Spleen (tissue), 7 donors: ENCODE data around the gene ATP2A1.

ENCODE experiments used
- POLR2A ChIP-seq, 3 donors: fragments of 450-650 bp; IDR thresholded peaks; one replicate each; pipeline ENCODE4 v1.5.1; 2017; ENCODE audit warnings: antibody characterized with exemption in 3 of 3, mild to moderate bottlenecking in 1 of 3
- TF ChIP-seq, protein P1 (sequence below), 11 experiments: fragments of 200-600 bp in 7 of 11; fragments of 450-650 bp in 4 of 11; sonication (generic) in 4 of 11; IDR thresholded peaks in 8 of 11; conservative IDR thresholded peaks in 3 of 11; 1 replicate in 7 of 11; 2 replicates in 4 of 11; pipeline versions ENCODE4 v1.4.0 to v1.8.0; 2016 to 2021; ENCODE audit warnings: antibody characterized with exemption in 11 of 11, inconsistent platforms in 4 of 11, mild to moderate bottlenecking in 1 of 11
- donor health status: DM: no; HTN: no; CAD: no; lungs with moderate emphysema.
- donor health status: DM: no; HTN: no; CAD: no.
- donor health status: DM: no; HTN: no; CAD: no.

DNA sequence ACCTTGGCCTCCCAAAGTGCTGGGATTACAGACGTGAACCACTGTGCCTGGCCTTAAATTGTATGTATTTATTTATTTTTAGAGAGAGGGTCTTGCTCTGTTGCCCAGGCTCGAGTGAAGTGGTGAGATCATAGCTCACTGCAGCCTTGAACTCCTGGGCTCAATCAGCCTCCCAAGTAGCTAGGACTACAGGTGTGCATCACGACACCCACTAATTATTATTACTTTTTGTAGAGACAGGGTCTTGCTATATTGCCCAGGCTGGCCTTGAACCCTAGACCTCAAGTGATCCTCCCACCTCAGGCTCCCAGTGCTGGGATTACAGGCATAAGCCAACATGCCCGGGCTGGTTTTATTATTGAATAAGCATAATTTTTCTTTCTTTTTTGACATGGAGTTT is 68.4 kb downstream of the ATP2A1 start:
- TF ChIP-seq, protein P1, sequence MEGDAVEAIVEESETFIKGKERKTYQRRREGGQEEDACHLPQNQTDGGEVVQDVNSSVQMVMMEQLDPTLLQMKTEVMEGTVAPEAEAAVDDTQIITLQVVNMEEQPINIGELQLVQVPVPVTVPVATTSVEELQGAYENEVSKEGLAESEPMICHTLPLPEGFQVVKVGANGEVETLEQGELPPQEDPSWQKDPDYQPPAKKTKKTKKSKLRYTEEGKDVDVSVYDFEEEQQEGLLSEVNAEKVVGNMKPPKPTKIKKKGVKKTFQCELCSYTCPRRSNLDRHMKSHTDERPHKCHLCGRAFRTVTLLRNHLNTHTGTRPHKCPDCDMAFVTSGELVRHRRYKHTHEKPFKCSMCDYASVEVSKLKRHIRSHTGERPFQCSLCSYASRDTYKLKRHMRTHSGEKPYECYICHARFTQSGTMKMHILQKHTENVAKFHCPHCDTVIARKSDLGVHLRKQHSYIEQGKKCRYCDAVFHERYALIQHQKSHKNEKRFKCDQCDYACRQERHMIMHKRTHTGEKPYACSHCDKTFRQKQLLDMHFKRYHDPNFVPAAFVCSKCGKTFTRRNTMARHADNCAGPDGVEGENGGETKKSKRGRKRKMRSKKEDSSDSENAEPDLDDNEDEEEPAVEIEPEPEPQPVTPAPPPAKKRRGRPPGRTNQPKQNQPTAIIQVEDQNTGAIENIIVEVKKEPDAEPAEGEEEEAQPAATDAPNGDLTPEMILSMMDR (IDR thresholded peaks at IDR 0.05 in 8 of 11, conservative IDR thresholded peaks at IDR 0.05 in 3 of 11), result no peak
- no peak for TF ChIP-seq POLR2A (IDR thresholded peaks at IDR 0.05)
